Small intestine (tissue), 7 donors: Measurements from ENCODE around the gene RRP1. TPM values are rescaled to one million over a fixed set of nuclear protein-coding genes. Genes with fewer than 3 reads are reported as not detected.

Experiments used
- DNase-seq, 2 donors: peaks; one replicate each; pipeline versions ENCODE4 v3.0.0 to v3.0.0-alpha.2; 2013
- FAIRE-seq: peaks from 2 replicates; lab custom pipeline; 2012; peaks lifted over from hg19 to GRCh38; lab: Jason Lieb, UNC
- H3K27ac ChIP-seq, 3 donors: one replicate each; pipeline ENCODE4 v1.5.1; 2013; ENCODE audit warnings: low read length in 2 of 3, mild to moderate bottlenecking in 2 of 3, control low read depth in 1 of 3, inconsistent platforms in 1 of 3, low read depth in 1 of 3, moderate library complexity in 1 of 3
- H3K27me3 ChIP-seq, 3 donors: one replicate each; pipeline ENCODE4 v1.6.1; 2013; ENCODE audit warnings: low read length in 3 of 3, inconsistent platforms in 1 of 3; ENCODE audit not compliant: control insufficient read depth in 3 of 3, insufficient read depth in 3 of 3
- H3K36me3 ChIP-seq, 3 donors: one replicate each; pipeline ENCODE4 v1.6.1; 2013; ENCODE audit warnings: low read length in 3 of 3, inconsistent platforms in 1 of 3, low read depth in 1 of 3, mild to moderate bottlenecking in 1 of 3, moderate library complexity in 1 of 3; ENCODE audit not compliant: control insufficient read depth in 3 of 3, insufficient read depth in 2 of 3
- H3K4me1 ChIP-seq, 3 donors: one replicate each; pipeline ENCODE4 v1.6.1; 2013; ENCODE audit warnings: low read length in 2 of 3, inconsistent platforms in 1 of 3, low read depth in 1 of 3, mild to moderate bottlenecking in 1 of 3, moderate library complexity in 1 of 3; ENCODE audit not compliant: control insufficient read depth in 3 of 3, insufficient read depth in 2 of 3
- H3K4me3 ChIP-seq, 3 donors: one replicate each; pipeline ENCODE4 v1.5.1; 2013; ENCODE audit warnings: low read length in 3 of 3, control low read depth in 1 of 3, inconsistent platforms in 1 of 3, low read depth in 1 of 3, mild to moderate bottlenecking in 1 of 3, moderate library complexity in 1 of 3
- H3K9me3 ChIP-seq, 2 donors: one replicate each; pipeline ENCODE4 v1.6.1; 2013; ENCODE audit warnings: low read depth in 1 of 2, low read length in 1 of 2; ENCODE audit not compliant: control insufficient read depth in 2 of 2, insufficient read depth in 1 of 2
- WGBS, 3 donors: extraction: QIAGEN DNeasy Blood & Tissue Kit; methylation state at CpG; one replicate each; pipeline ENCODE4 v1.1.7; 2013; 5-methylcytosine and 5-hydroxymethylcytosine counted together
- polyA plus RNA-seq, 4 donors: library from polyadenylated mRNA; stranded (reverse) in 3 of 4; unstranded in 1 of 4; fragments of 200-250 nt in 3 of 4; fragments of 120-200 nt in 1 of 4; gene quantifications; one replicate each; pipeline versions ENCODE4 v1.2.1 to v1.2.3, GENCODE V29; 2013
- donor health status: healthy with polysubstance abuse.
- donor health status: control.
- donor health status: control.
- donor health status: Bipolar disorder and iron deficiency.
- donor health status: healthy.

RRP1 gene
- polyA plus RNA-seq, 4 donors, result 7.2 to 21.0 (median 12.5) TPM

DNA sequence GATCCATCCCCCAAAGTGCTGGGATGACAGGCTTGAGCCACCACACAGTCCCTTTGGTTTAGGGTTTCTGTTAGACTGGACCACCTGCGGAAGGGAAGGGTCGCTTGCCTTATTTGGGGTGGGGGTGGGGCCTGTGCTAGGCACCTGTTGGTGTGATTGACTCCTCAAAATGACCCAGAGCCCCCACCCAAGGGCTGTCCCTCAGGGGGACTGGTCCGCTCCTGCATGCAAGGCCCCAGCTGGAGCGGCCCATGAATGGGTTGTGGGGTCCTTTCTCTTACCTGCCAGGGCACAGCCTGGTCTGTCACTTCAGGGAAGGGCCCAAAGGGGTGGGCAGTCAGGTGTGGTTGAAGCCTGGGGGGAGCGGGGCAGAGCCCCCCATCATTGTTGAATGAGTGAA, 11.4 kb upstream of the RRP1 start:
- Histone ChIP-seq H3K9me3 (no peaks in the 10 kb centered on the region), H3K36me3 (peaks cover 2 to 17% (median 7%) of the 10 kb centered on the region in 3 donors), H3K4me1 (peaks cover 0 to 15% (median 0%) of the 10 kb centered on the region in 3 donors), H3K27ac (no peak overlapping the region), H3K4me3 (no peak overlapping the region), H3K27me3 (no peaks in the 10 kb centered on the region)
- FAIRE-seq, result no peak
- 92 to 95% (median 93%) methylated on average over 5 of the region's 5 CpGs for WGBS, 3 donors
- no peak for DNase-seq

DNA sequence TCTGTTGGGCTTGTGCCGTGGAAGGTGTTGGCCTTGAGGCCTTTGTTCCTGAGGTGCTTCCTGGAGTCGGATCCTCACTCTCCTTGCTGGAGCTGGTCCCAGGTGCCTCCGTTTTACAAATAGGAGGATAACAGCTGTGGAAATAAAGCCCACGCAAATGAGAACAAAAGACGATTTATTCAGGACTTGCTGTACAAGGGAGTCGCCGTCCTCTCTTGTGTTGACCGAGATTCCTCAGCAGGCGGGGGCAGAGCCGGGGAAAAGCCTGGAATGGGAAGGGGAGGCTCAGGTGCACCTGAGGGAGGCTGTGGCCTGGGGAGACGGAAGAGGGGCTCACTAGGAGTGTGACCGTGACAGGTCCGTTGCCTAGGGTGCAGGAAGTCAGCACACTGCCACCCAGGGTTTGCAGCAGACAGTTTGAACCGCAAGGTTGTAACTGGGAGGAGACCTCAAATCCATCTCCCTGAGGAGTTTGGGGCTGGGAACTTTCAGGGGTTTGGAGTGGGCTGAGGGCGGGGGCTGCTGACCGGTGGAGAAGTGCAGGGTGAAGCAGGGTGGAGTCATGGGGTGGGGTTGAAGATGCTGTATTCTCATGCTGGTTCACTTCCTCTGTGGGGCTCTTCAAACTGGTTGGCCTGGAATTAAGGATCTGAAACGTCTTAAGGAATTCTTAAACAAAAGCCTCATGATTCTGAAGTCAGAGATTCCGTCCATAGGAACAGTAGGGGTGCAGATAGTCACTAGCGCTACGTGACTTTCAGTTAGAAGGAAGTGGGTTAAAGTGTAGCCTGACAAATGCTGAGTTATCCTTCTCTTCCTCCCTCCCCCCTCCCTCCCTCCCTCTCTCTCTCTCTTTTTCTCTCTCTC, 10.7 kb upstream of the RRP1 start:
- Histone ChIP-seq H3K27me3 (no peaks in the 10 kb centered on the region), H3K4me3 (no peak overlapping the region), H3K36me3 (peaks cover 1 to 9% (median 3%) of the 10 kb centered on the region in 3 donors), H3K9me3 (no peaks in the 10 kb centered on the region), H3K27ac (no peak overlapping the region), H3K4me1 (peaks cover 0 to 15% (median 0%) of the 10 kb centered on the region in 3 donors)
- FAIRE-seq, result no peak
- DNase-seq, result no peak
- WGBS, 3 donors, result 54 to 73% (median 64%) methylated on average over 20 of the region's 20 CpGs

- H3K9me3 ChIP-seq, result no peaks in the 10 kb centered on the region
- peaks cover 0 to 15% (median 0%) of the 10 kb centered on the region in 3 donors for H3K4me1 ChIP-seq
- no peak for FAIRE-seq
- no peak overlapping the region for H3K27ac ChIP-seq
- no peak overlapping the region for H3K4me3 ChIP-seq
- WGBS, 3 donors, result 40 to 65% (median 46%) methylated on average over 5 of the region's 5 CpGs
- H3K27me3 ChIP-seq, result no peaks in the 10 kb centered on the region
- no peaks in the 10 kb centered on the region for H3K36me3 ChIP-seq
- DNase-seq, result no peak
These were observed 9.7 kb upstream of the RRP1 start for GRCh38 chr21:43779660-43780059.

- 77 to 85% (median 81%) methylated on average over 6 of the region's 6 CpGs for WGBS, 3 donors
- Histone ChIP-seq H3K9me3 (no peaks in the 10 kb centered on the region), H3K36me3 (no peaks in the 10 kb centered on the region), H3K4me1 (peaks cover 0 to 11% (median 0%) of the 10 kb centered on the region in 3 donors), H3K27ac (no peak overlapping the region), H3K27me3 (no peaks in the 10 kb centered on the region), H3K4me3 (no peak overlapping the region)
- DNase-seq, result no peak
- FAIRE-seq, result no peak
These were observed 7.5 kb upstream of the RRP1 start for GRCh38 chr21:43781846-43782245.

GRCh38 chr21:43782431-43783097, 6.8 kb upstream of the RRP1 start:
- Histone ChIP-seq H3K4me3 (no peak overlapping the region), H3K27me3 (no peaks in the 10 kb centered on the region), H3K4me1 (peaks cover 0 to 11% (median 0%) of the 10 kb centered on the region in 3 donors), H3K36me3 (no peaks in the 10 kb centered on the region), H3K27ac (no peak overlapping the region), H3K9me3 (no peaks in the 10 kb centered on the region)
- 80 to 82% (median 80%) methylated on average over 5 of the region's 5 CpGs for WGBS, 3 donors
- no peak for FAIRE-seq
- no peak for DNase-seq

DNA sequence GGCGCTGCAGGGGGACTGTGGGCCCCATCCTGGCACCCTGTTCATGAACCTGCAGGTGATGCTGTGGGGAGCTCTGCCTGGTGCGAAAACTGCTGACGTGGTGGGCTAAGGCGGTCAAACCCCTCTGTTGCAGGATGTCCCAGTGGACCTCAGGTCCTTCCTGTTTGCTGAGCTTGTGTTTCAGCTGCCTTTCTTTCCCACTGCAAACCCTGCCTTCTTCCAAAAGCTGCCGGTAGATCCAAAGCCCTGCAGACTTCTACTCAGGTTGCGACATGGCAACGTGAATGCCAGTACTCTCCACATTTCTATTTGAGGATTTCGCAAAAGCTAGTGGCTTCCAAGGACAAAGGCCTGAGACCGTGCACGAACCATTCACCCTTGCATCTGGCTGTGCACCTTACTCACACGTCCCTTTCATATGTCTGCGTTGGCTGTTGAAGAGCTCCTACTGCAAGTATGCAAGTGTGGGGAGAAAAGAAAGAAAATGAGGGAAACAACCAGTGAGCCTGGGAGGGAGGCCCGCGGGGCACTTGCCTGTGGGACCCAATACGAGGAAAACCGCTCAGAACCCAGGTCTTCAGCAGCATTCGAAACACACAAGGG, 6.2 kb upstream of the RRP1 start:
- Histone ChIP-seq H3K36me3 (no peaks in the 10 kb centered on the region), H3K27ac (no peak overlapping the region), H3K27me3 (no peaks in the 10 kb centered on the region), H3K4me3 (no peak overlapping the region), H3K4me1 (peaks cover 0 to 11% (median 0%) of the 10 kb centered on the region in 3 donors), H3K9me3 (no peaks in the 10 kb centered on the region)
- DNase-seq (no peak), FAIRE-seq (no peak)
- 83 to 94% (median 87%) methylated on average over 17 of the region's 17 CpGs for WGBS, 3 donors

- FAIRE-seq, result no peak
- Histone ChIP-seq H3K27me3 (no peaks in the 10 kb centered on the region), H3K27ac (no peak overlapping the region), H3K36me3 (no peaks in the 10 kb centered on the region), H3K4me3 (no peak overlapping the region), H3K9me3 (no peaks in the 10 kb centered on the region), H3K4me1 (peaks cover 0 to 6% (median under 1%) of the 10 kb centered on the region in 3 donors)
- 46 to 56% (median 56%) methylated on average over 3 of the region's 3 CpGs for WGBS, 3 donors
- no peak for DNase-seq
These were observed 4.2 kb upstream of the RRP1 start for GRCh38 chr21:43785134-43785533.

- Histone ChIP-seq H3K9me3 (no peaks in the 10 kb centered on the region), H3K27ac (no peak overlapping the region), H3K4me3 (no peak overlapping the region), H3K4me1 (peaks cover 0 to 9% (median 2%) of the 10 kb centered on the region in 3 donors), H3K36me3 (peaks cover 0 to 5% (median 0%) of the 10 kb centered on the region in 3 donors), H3K27me3 (no peaks in the 10 kb centered on the region)
- DNase-seq, result no peak
- 86 to 87% (median 86%) methylated on average over 18 of the region's 18 CpGs for WGBS, 3 donors
- FAIRE-seq, result no peak
These were observed 3.0 kb upstream of the RRP1 start for GRCh38 chr21:43786300-43786806.
